C4-2B (cell line): ENCODE data around the gene KDM6A.
A peak's percentile ranks its signal among the peaks of the same experiment; 100 is the strongest.

Experiments used
- H3K27ac ChIP-seq: fragments of 450-650 bp; 2 replicates; pipeline ENCODE4 v1.5.1; 2017
- CTCF ChIP-seq: fragments of 450-650 bp; conservative IDR thresholded peaks from 2 replicates; pipeline ENCODE4 v1.5.1; 2017; ENCODE audit warnings: mild to moderate bottlenecking
- ZFX ChIP-seq: fragments of 450-650 bp; IDR thresholded peaks from 2 replicates; pipeline ENCODE4 v1.6.1; 2017

KDM6A gene

GRCh38 chrX:44953734-44954502 lies 80.9 kb downstream of the KDM6A start:
- H3K27ac ChIP-seq = peak overlapping the region; percentile 90
- TF ChIP-seq ZFX = no peak
- TF ChIP-seq CTCF = no peak

GRCh38 chrX:44954562-44954961 lies 81.6 kb downstream of the KDM6A start:
- TF ChIP-seq ZFX = no peak
- peak overlapping the region; percentile 32; the same call in 1 of the 2 replicates for H3K27ac ChIP-seq

GRCh38 chrX:44957848-44958247 lies 84.9 kb downstream of the KDM6A start:
- H3K27ac ChIP-seq = peak overlapping the region; percentile 77
- TF ChIP-seq CTCF = no peak

GRCh38 chrX:44958480-44958879 lies 85.5 kb downstream of the KDM6A start:
- H3K27ac ChIP-seq = peak overlapping the region; percentile 77
- TF ChIP-seq ZFX = no peak
- TF ChIP-seq CTCF = no peak

- no peak overlapping the region for H3K27ac ChIP-seq
- no peak for TF ChIP-seq CTCF
Measured at GRCh38 chrX:44961817-44962607, 89.0 kb downstream of the KDM6A start.

GRCh38 chrX:44962944-44963343 lies 90.0 kb downstream of the KDM6A start:
- H3K27ac ChIP-seq = peak overlapping the region; percentile 57
- TF ChIP-seq ZFX (no peak), CTCF (no peak)

GRCh38 chrX:44967221-44967620 lies 94.2 kb downstream of the KDM6A start:
- peak overlapping the region; percentile 89 for H3K27ac ChIP-seq
- no peak for TF ChIP-seq CTCF
- TF ChIP-seq ZFX = no peak
